GM19238 (cell line): ENCODE results near the gene GABARAPL2.
"Not testable (repeated sequence)": the region's sequence is repeated elsewhere in the genome, so short reads cannot be mapped to it uniquely, and the experiment has no call there.

Experiments
- DNase-seq: peaks from one replicate; pipeline ENCODE4 v3.0.0; 2011; ENCODE audit warnings: low spot score; ENCODE audit not compliant: insufficient read length

The GABARAPL2 gene

GRCh38 chr16:75590920-75591843 lies 25.0 kb downstream of the GABARAPL2 start:
- DNase-seq, result no peak

GRCh38 chr16:75591927-75592326 lies 25.7 kb downstream of the GABARAPL2 start:
- DNase-seq, result not testable (repeated sequence)

GRCh38 chr16:75593308-75593707 lies 27.1 kb downstream of the GABARAPL2 start:
- DNase-seq, result no peak

- no peak for DNase-seq
Observed at GRCh38 chr16:75593825-75594820, 27.9 kb downstream of the GABARAPL2 start.

GRCh38 chr16:75599452-75600277 lies 33.5 kb downstream of the GABARAPL2 start:
- no peak for DNase-seq

GRCh38 chr16:75603241-75603640 lies 37.1 kb downstream of the GABARAPL2 start:
- DNase-seq, result no peak

GRCh38 chr16:75606507-75606906 lies 40.3 kb downstream of the GABARAPL2 start:
- no peak for DNase-seq

GRCh38 chr16:75614066-75614897 lies 48.1 kb downstream of the GABARAPL2 start:
- no peak for DNase-seq

GRCh38 chr16:75615619-75616018 lies 49.4 kb downstream of the GABARAPL2 start:
- DNase-seq, result no peak

- DNase-seq, result no peak
Observed at GRCh38 chr16:75616521-75617010, 50.4 kb downstream of the GABARAPL2 start.

- no peak for DNase-seq
Observed at GRCh38 chr16:75617121-75617520, 50.9 kb downstream of the GABARAPL2 start.

GRCh38 chr16:75618780-75619179 lies 52.6 kb downstream of the GABARAPL2 start:
- DNase-seq, result no peak

GRCh38 chr16:75620326-75621169 lies 54.4 kb downstream of the GABARAPL2 start:
- DNase-seq, result no peak

- no peak for DNase-seq
Observed at GRCh38 chr16:75621170-75621477, 54.9 kb downstream of the GABARAPL2 start.

- peak; percentile 88 for DNase-seq
Observed at GRCh38 chr16:75622761-75623605, 56.8 kb downstream of the GABARAPL2 start, which contains the start of gene ADAT1. Gene ADAT1, minus strand, starts transcription at chr16:75623281. Its CDS starts 2,482 bp downstream, at chr16:75620799.

GRCh38 chr16:75624921-75625334 lies 58.7 kb downstream of the GABARAPL2 start:
- no peak for DNase-seq

- DNase-seq, result no peak
Observed at GRCh38 chr16:75626806-75627205, 60.6 kb downstream of the GABARAPL2 start.
